GM12801 (cell line): ENCODE data around the gene ULBP3.

ENCODE experiments used
- TF ChIP-seq, protein P1 (sequence below): IDR thresholded peaks from one replicate; pipeline ENCODE4 v1.5.1; 2011; ENCODE audit warnings: control low read depth; ENCODE audit not compliant: insufficient read length; ENCODE audit errors: extremely low read depth

ULBP3 gene

GRCh38 chr6:150016324-150017185, 52.4 kb downstream of the ULBP3 start:
- TF ChIP-seq, protein P1, sequence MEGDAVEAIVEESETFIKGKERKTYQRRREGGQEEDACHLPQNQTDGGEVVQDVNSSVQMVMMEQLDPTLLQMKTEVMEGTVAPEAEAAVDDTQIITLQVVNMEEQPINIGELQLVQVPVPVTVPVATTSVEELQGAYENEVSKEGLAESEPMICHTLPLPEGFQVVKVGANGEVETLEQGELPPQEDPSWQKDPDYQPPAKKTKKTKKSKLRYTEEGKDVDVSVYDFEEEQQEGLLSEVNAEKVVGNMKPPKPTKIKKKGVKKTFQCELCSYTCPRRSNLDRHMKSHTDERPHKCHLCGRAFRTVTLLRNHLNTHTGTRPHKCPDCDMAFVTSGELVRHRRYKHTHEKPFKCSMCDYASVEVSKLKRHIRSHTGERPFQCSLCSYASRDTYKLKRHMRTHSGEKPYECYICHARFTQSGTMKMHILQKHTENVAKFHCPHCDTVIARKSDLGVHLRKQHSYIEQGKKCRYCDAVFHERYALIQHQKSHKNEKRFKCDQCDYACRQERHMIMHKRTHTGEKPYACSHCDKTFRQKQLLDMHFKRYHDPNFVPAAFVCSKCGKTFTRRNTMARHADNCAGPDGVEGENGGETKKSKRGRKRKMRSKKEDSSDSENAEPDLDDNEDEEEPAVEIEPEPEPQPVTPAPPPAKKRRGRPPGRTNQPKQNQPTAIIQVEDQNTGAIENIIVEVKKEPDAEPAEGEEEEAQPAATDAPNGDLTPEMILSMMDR, result no peak
